HEK293T (cell line): ENCODE data around the gene MACC1.

Experiments used
- CTCF ChIA-PET: fragments of 350-600 bp; formaldehyde crosslinking; extraction: SDS; loops from one replicate; lab custom pipeline; 2021; ENCODE audit warnings: antibody characterized with exemption, inconsistent platforms; lab: Yijun Ruan, JAX
- POLR2A ChIA-PET: fragments of 350-600 bp; formaldehyde crosslinking; extraction: SDS; loops from one replicate; lab custom pipeline; 2020; ENCODE audit warnings: antibody characterized with exemption, inconsistent platforms; lab: Yijun Ruan, JAX
- DNase-seq: peaks from one replicate; pipeline ENCODE4 v3.0.0; 2012; ENCODE audit warnings: mixed read lengths; ENCODE audit errors: extremely low spot score
- ARNT ChIP-seq: fragments of 450-650 bp; IDR thresholded peaks from 2 replicates; pipeline ENCODE4 v1.6.1; 2017; ENCODE audit warnings: mild to moderate bottlenecking
- BHLHE40 ChIP-seq: fragments of 450-650 bp; IDR thresholded peaks from 2 replicates; pipeline ENCODE4 v1.6.1; 2016; ENCODE audit warnings: mild to moderate bottlenecking, moderate library complexity, borderline replicate concordance
- CTBP1 ChIP-seq: fragments of 450-650 bp; IDR thresholded peaks from 2 replicates; pipeline ENCODE4 v1.6.1; 2016; ENCODE audit warnings: borderline replicate concordance
- ELF4 ChIP-seq: fragments of 450-650 bp; IDR thresholded peaks from 2 replicates; pipeline ENCODE4 v1.6.1; 2017; ENCODE audit warnings: antibody characterized with exemption
- FOXA1 ChIP-seq: fragments of 450-650 bp; IDR thresholded peaks from 2 replicates; pipeline ENCODE4 v1.6.1; 2016; ENCODE audit warnings: mild to moderate bottlenecking
- FOXK2 ChIP-seq: fragments of 450-650 bp; IDR thresholded peaks from 2 replicates; pipeline ENCODE4 v1.6.1; 2016; ENCODE audit warnings: mild to moderate bottlenecking
- FOXM1 ChIP-seq: fragments of 450-650 bp; IDR thresholded peaks from 2 replicates; pipeline ENCODE4 v1.6.1; 2017; ENCODE audit warnings: mild to moderate bottlenecking, borderline replicate concordance
- HDGF ChIP-seq: fragments of 450-650 bp; IDR thresholded peaks from 2 replicates; pipeline ENCODE4 v1.6.1; 2017; ENCODE audit warnings: antibody characterized with exemption, borderline replicate concordance
- L3MBTL2 ChIP-seq: fragments of 450-650 bp; conservative IDR thresholded peaks from 2 replicates; pipeline ENCODE4 v1.6.1; 2016; ENCODE audit warnings: mild to moderate bottlenecking
- LEF1 ChIP-seq: fragments of 450-650 bp; IDR thresholded peaks from 2 replicates; pipeline ENCODE4 v1.6.1; 2017; ENCODE audit warnings: mild to moderate bottlenecking, borderline replicate concordance
- NFRKB ChIP-seq: fragments of 450-650 bp; IDR thresholded peaks from 2 replicates; pipeline ENCODE4 v1.6.1; 2016; ENCODE audit warnings: mild to moderate bottlenecking, moderate library complexity
- SP1 ChIP-seq: fragments of 450-650 bp; IDR thresholded peaks from 2 replicates; pipeline ENCODE4 v1.6.1; 2017
- SUZ12 ChIP-seq: fragments of 450-650 bp; IDR thresholded peaks from 2 replicates; pipeline ENCODE4 v1.6.1; 2016; ENCODE audit warnings: mild to moderate bottlenecking
- TARDBP ChIP-seq: fragments of 450-650 bp; IDR thresholded peaks from 2 replicates; pipeline ENCODE4 v1.6.1; 2016
- ZNF384 ChIP-seq: fragments of 450-650 bp; IDR thresholded peaks from 2 replicates; pipeline ENCODE4 v1.6.1; 2016
- TF ChIP-seq, protein P1 (sequence below): fragments of 450-650 bp; IDR thresholded peaks from 2 replicates; pipeline ENCODE4 v1.6.1; 2016

The MACC1 gene

DNA sequence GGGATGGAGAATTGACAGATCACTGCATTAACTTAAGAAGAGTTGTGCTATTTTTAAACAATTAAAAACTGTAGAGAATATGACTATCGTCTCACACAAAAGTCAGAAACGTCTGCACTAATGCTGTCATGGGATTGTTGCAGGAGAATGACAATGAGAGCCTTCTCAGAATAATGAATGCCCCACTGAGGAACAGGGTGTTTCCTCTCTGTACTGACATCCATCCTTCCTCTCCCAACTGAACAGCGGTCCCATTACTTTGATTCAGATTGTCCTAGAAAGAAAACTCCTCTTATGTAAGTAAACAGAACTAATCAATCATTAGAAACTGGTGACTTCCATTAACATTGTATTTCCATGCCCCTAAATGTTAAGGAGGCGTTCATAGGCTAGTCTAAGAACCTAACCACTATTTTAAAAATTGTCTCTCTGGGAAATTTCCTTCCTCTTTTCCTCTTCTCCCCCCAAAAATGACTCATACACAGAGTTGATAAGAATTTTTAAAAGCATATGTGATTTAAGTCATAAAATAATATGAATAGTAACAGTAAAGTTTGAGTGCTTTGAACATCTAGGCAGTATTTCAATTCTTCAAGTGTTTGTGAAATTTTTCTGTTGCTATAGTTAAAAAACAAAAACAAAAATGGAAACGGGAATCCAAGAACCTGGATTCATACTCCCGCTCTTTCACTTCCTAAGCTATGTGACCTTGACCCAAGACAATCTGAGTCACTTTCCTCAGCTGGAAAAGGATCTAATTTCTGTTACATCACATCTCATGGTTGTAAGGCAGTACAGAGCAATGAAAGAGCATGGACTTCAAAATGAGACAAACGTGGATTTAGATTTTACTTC lies 12.7 kb upstream of the MACC1 start:
- CTCF ChIA-PET: no interaction called here
- TF ChIP-seq BHLHE40: no peak
- TF ChIP-seq NFRKB: no peak
- DNase-seq: no peak
- POLR2A ChIA-PET: no interaction called here

- TF ChIP-seq ELF4 (no peak), CTBP1 (no peak), ARNT (no peak), SUZ12 (no peak), NFRKB (no peak), LEF1 (no peak), FOXA1 (no peak), SP1 (no peak), FOXK2 (no peak), FOXM1 (no peak), TARDBP (no peak), BHLHE40 (no peak), ZNF384 (no peak)
- TF ChIP-seq, protein P1, sequence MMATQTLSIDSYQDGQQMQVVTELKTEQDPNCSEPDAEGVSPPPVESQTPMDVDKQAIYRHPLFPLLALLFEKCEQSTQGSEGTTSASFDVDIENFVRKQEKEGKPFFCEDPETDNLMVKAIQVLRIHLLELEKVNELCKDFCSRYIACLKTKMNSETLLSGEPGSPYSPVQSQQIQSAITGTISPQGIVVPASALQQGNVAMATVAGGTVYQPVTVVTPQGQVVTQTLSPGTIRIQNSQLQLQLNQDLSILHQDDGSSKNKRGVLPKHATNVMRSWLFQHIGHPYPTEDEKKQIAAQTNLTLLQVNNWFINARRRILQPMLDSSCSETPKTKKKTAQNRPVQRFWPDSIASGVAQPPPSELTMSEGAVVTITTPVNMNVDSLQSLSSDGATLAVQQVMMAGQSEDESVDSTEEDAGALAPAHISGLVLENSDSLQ: no peak
- no peak for DNase-seq
- ChIA-PET CTCF (no interaction called here), POLR2A (no interaction called here)
Measured at GRCh38 chr7:20229081-20229480, 11.9 kb upstream of the MACC1 start.

- no peak for TF ChIP-seq SP1
- no peak for TF ChIP-seq CTBP1
- TF ChIP-seq HDGF: no peak
- TF ChIP-seq LEF1: no peak
- no peak for TF ChIP-seq FOXM1
- no peak for TF ChIP-seq TARDBP
- TF ChIP-seq, protein P1: no peak
- no peak for TF ChIP-seq L3MBTL2
- no peak for TF ChIP-seq ELF4
- POLR2A ChIA-PET: no interaction called here
- DNase-seq: no peak
- CTCF ChIA-PET: no interaction called here
Measured at GRCh38 chr7:20228654-20229053, 11.5 kb upstream of the MACC1 start.

GRCh38 chr7:20227291-20227795 lies 10.2 kb upstream of the MACC1 start:
- DNase-seq: no peak
- TF ChIP-seq FOXM1: no peak
- CTCF ChIA-PET: no interaction called here
- POLR2A ChIA-PET: no interaction called here

- TF ChIP-seq, protein P1: no peak
- TF ChIP-seq FOXM1: no peak
- TF ChIP-seq ZNF384: no peak
- no peak for TF ChIP-seq L3MBTL2
- TF ChIP-seq LEF1: no peak
- TF ChIP-seq ARNT: no peak
- TF ChIP-seq CTBP1: no peak
- TF ChIP-seq BHLHE40: no peak
- no peak for TF ChIP-seq SUZ12
- TF ChIP-seq FOXA1: no peak
- no peak for TF ChIP-seq SP1
- no peak for TF ChIP-seq TARDBP
- no peak for DNase-seq
- CTCF ChIA-PET: no interaction called here
- POLR2A ChIA-PET: no interaction called here
Measured at GRCh38 chr7:20226860-20227259, 9.7 kb upstream of the MACC1 start.

- ChIA-PET POLR2A (no interaction called here), CTCF (no interaction called here)
Measured at GRCh38 chr7:20225384-20225783, 8.2 kb upstream of the MACC1 start.

More at GRCh38 chr7:20225384-20225783, 8.2 kb upstream of the MACC1 start:
- TF ChIP-seq, protein P1: no peak
- TF ChIP-seq L3MBTL2: no peak
- DNase-seq: no peak
